Measurements from ENCODE around the gene PTMA.

The PTMA gene

DNA sequence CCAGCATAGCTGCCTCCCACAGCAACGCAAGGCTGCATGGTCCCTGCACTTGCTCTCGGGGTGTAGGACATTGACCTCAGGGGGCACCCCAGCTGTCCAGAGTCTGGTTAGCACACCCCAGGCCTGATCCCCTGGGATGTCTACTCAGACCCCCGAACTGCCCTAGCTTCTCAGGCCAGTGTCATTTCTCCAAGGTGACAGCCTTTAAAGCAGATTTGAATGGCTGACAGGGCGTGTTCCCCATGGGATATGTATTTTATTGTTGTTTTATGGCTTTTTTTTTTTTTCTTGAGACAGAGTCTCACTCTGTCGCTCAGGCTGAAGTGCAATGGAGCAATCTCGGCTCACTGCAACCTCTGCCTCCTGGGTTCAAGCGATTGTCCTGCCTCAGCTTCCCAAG is 40.8 kb upstream of the PTMA start:
- H3K27ac Mint-ChIP-seq: peak overlapping the region; percentile 95
- no peaks in the 10 kb centered on the region for H3K9me3 Mint-ChIP-seq
- peaks cover 61% of the 10 kb centered on the region for H3K4me1 Mint-ChIP-seq (ENCODE audit: low read depth)
- H3K27me3 Mint-ChIP-seq: peaks cover under 1% of the 10 kb centered on the region
- H3K36me3 Mint-ChIP-seq (ENCODE audit: low read depth): peaks cover 6% of the 10 kb centered on the region
- peak overlapping the region; percentile 88 for H3K4me3 Mint-ChIP-seq
- intact Hi-C loops (cut with micrococcal nuclease): loop anchor here (2.0 kb wide), 1 partner anchor 55 kb away; no protein-coding TSS in a partner anchor

DNA sequence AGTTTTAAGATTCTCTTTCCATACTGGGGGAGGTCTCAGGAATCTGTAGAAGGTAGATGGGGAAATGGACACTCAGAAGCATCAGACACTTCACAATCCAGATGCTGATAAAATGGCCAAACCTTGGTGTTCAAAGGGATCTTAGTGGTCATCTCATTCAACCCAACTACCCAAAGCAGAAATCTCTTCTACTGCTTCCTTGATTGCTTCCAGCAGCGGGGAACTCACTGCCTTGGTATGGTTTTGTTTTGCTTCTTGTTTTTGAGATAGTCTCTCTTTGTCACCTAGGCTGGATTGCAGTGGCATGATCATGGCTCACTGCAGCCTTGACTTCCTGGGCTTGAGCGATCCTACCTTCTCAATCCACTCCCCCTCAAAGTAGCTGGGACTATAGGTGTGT is 39.3 kb upstream of the PTMA start:
- Mint-ChIP-seq H3K4me3 (no peak overlapping the region), H3K27me3 (peaks cover 5% of the 10 kb centered on the region), H3K4me1 (ENCODE audit: low read depth) (peaks cover 65% of the 10 kb centered on the region), H3K27ac (peak overlapping the region; percentile 8), H3K36me3 (ENCODE audit: low read depth) (peaks cover 6% of the 10 kb centered on the region), H3K9me3 (no peaks in the 10 kb centered on the region)
- intact Hi-C loops (cut with micrococcal nuclease): no loop called here

DNA sequence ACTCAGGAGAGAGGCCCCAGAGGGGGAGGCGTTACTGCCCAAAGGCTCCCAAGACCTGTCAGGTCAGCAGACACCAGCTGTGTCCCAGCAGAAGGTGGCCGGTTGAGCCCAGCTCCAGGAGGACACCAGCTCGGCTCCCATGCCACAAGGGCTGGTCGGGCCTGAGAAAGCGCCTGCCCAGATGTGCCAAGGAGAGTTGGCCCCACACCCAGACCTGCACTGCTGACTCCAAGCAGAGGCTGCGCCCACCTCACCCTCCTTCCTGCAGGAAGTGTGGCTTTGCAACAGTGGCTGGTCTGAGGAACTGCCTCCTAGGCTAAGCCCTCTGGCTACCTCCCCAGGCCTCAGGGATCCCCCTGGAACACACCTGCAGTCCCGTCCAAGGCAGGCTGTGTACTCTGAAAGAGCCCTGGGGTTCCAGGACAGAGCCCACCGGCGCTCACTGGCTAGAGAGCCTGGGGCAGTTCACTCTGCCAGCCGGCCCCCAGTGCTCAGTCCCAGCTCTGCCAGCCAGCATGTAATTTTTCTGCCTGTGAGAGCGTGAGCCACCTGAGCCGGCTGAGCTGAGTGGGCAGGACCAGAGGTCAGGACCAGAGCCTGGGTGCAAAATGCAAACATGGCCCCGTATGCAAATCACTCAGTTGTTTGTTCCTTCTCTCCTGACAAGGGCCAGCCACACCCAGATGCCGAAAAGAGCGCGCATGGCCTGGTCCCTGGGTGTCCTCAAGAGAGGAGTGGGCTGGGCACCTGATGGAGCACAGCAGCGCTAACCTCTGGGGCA is 36.9 kb upstream of the PTMA start:
- no peak overlapping the region for H3K4me3 Mint-ChIP-seq
- H3K4me1 Mint-ChIP-seq (ENCODE audit: low read depth): peaks cover 74% of the 10 kb centered on the region
- intact Hi-C loops (cut with micrococcal nuclease): no loop called here
- peaks cover 4% of the 10 kb centered on the region for H3K36me3 Mint-ChIP-seq (ENCODE audit: low read depth)
- no peaks in the 10 kb centered on the region for H3K9me3 Mint-ChIP-seq
- H3K27ac Mint-ChIP-seq: peak overlapping the region; percentile 71
- peaks cover 5% of the 10 kb centered on the region for H3K27me3 Mint-ChIP-seq

DNA sequence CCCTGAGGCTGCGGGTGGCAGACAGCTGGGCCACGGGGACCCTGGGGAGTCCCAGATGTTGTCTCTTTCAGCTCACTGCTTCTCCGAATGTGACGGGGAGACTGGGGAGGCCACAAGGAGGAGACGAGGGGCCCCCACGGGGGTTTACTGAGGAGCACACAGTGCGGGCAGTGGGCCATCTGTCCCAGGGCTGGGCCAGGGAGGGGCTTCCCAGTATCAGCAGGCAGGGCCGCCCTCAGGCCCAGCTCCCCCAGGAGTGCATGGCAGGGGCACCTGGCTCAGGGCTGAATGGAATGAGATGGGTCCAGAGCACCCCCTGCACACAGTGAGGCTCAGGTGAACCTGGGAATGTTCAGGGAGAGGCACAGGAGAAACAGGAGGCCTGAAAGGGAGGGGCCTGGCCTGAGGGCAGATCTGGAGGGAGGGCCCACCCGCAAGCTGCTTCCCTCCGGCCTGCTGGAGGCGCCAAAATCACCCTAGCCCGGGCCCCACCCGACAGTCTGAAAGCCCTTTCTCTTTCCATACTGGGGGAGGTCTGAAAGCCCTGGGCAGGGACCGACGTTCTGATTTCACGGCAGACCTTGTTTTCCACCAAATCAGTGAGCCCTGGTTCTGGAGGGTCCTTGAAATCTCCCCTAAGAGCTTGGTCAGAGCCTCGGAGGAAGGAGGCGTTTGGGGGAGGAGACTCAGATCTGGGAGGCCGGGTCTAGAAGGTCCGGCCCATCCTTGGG is 35.5 kb upstream of the PTMA start:
- H3K4me1 Mint-ChIP-seq (ENCODE audit: low read depth): peaks cover 69% of the 10 kb centered on the region
- H3K9me3 Mint-ChIP-seq: no peaks in the 10 kb centered on the region
- H3K27me3 Mint-ChIP-seq: peaks cover 5% of the 10 kb centered on the region
- peak overlapping the region; percentile 75 for H3K27ac Mint-ChIP-seq
- intact Hi-C loops (cut with micrococcal nuclease): no loop called here
- no peak overlapping the region for H3K4me3 Mint-ChIP-seq
- no peaks in the 10 kb centered on the region for H3K36me3 Mint-ChIP-seq (ENCODE audit: low read depth)

DNA sequence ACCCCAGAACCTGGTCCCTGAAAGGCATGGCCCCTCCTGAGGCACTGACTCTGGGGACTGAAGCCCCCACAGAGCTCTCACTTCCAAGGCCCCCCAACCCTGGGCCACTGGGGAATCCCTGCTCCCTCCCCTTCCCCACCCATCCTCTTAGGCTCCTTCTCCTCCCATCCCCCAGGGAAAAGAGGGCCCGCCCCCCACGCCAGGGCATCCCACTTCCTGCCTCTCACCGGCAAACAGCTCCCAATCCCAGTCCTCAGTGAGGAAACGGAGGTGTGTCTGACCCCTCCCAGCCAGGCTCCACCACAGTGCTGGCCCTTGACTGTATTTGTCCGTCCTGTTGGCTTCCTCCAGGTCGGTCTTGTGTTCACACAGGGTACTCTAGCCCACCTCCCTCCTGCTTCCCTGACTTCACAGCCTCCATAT is 35.0 kb upstream of the PTMA start:
- Mint-ChIP-seq H3K36me3 (ENCODE audit: low read depth) (no peaks in the 10 kb centered on the region), H3K4me1 (ENCODE audit: low read depth) (peaks cover 69% of the 10 kb centered on the region), H3K4me3 (no peak overlapping the region), H3K9me3 (no peaks in the 10 kb centered on the region), H3K27me3 (peaks cover 5% of the 10 kb centered on the region), H3K27ac (peak overlapping the region; percentile 51)
- intact Hi-C loops (cut with micrococcal nuclease): no loop called here

DNA sequence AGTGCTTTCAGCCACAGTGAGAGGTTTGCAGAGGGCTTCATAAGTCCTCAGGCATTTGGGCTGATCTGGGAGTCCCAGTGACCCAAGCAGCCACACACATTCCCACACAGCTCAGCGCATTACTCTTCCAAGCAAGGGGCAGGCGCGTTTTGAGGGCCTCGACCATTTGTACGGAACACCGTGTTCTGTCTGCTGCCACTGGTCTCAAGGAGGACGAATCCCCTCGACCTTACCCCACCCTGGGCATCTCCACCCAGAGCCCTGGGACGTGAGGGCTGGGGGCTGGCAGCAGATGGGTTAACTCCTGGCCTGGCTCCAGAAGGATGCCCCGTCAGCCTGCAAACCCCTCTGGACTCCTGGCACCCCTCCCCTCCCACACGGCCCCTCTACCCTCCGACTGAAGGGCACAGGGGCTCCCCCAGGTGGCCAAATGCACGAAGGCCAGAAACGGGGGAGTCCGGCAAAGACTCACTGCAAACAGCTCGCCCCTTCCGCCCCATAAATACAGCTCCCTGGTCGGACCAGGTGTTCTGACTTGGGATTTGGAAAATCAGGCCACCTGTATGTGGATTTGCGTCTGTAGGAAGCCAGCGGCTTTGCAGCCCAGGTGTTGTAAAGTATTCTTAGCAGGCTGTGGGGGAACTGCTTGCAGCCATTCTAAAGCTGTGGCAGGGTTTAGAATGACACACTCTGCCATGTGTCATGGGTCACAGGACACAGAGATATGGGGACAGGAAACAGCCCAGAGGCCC is 33.6 kb upstream of the PTMA start:
- Mint-ChIP-seq H3K36me3 (ENCODE audit: low read depth) (no peaks in the 10 kb centered on the region), H3K4me1 (ENCODE audit: low read depth) (peaks cover 58% of the 10 kb centered on the region), H3K27me3 (peaks cover 5% of the 10 kb centered on the region), H3K9me3 (no peaks in the 10 kb centered on the region), H3K27ac (no peak overlapping the region), H3K4me3 (no peak overlapping the region)
- intact Hi-C loops (cut with micrococcal nuclease): loop anchor here (1.0 kb wide), 2 partner anchors 26 to 62 kb away; no protein-coding TSS in a partner anchor

DNA sequence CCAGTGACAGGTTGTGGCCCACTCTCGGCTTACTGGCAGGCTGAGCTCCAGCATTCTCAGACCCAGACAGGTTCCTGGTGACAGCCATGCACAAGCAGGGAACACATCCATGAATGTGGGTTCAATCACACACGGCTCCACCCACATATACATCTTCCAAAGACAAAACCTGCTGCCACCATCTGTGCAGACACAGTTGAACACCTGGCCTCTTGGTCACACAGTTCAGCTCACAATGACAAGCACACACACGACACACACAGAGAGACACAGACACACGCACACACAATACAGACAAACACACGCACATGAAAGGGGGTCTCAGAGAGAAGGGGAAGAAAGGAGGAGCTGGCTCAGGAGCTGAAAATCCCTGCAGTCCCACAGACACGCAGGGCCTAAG is 32.1 kb upstream of the PTMA start:
- no peaks in the 10 kb centered on the region for H3K36me3 Mint-ChIP-seq (ENCODE audit: low read depth)
- H3K27ac Mint-ChIP-seq: no peak overlapping the region
- H3K4me1 Mint-ChIP-seq (ENCODE audit: low read depth): peaks cover 56% of the 10 kb centered on the region
- no peak overlapping the region for H3K4me3 Mint-ChIP-seq
- peaks cover 7% of the 10 kb centered on the region for H3K27me3 Mint-ChIP-seq
- no peaks in the 10 kb centered on the region for H3K9me3 Mint-ChIP-seq
- intact Hi-C loops (cut with micrococcal nuclease): no loop called here

DNA sequence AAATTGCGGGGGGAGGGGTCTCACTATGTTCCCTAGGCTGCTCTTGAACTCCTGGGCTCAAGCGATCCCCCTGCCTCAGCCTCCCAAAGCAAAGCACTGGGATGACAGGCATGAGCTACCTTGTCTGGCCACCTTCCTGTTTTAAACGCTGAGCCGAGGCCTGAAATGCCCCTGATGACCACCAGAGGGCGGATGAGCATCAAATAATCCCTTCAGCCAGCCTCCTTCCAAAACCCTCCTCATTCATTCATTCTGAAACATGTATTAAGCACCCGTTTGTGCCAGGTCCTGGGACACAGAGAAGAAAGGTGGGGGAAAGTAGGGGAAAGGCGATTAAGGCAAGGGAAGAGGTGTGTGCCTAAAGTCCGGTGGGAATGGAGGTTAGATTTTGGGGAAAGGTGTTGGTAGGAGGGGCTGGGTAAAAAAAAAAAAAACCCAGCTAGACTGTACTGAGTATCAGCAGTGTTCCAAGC is 30.7 kb upstream of the PTMA start:
- H3K36me3 Mint-ChIP-seq (ENCODE audit: low read depth): no peaks in the 10 kb centered on the region
- no peaks in the 10 kb centered on the region for H3K9me3 Mint-ChIP-seq
- peaks cover 57% of the 10 kb centered on the region for H3K4me1 Mint-ChIP-seq (ENCODE audit: low read depth)
- no peak overlapping the region for H3K27ac Mint-ChIP-seq
- intact Hi-C loops (cut with micrococcal nuclease): loop anchor here (1.0 kb wide), 1 partner anchor 37 kb away; no protein-coding TSS in a partner anchor
- no peak overlapping the region for H3K4me3 Mint-ChIP-seq
- peaks cover 13% of the 10 kb centered on the region for H3K27me3 Mint-ChIP-seq

DNA sequence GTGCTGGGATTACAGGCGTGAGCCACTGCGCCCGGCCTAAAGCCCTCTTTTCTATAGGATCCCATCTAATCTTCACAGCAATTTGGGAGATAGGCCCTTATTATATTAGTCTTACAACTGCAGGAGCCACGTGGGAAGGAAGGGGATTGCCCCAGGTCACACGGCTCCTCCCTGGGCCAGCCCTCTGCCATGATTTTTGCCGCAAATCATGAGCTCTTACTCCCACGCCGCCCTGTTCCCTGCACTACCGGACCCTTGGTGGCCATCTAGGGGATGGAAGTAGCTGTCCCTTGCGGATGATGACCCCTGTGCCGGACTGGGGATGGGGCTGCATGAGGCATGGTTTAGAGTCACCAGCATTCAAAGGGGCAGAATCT is 28.4 kb upstream of the PTMA start:
- Mint-ChIP-seq H3K36me3 (ENCODE audit: low read depth) (no peaks in the 10 kb centered on the region), H3K4me3 (peak overlapping the region; percentile 66), H3K27ac (peak overlapping the region; percentile 72), H3K27me3 (peaks cover 19% of the 10 kb centered on the region), H3K9me3 (no peaks in the 10 kb centered on the region), H3K4me1 (ENCODE audit: low read depth) (peaks cover 40% of the 10 kb centered on the region)
- intact Hi-C loops (cut with micrococcal nuclease): no loop called here

DNA sequence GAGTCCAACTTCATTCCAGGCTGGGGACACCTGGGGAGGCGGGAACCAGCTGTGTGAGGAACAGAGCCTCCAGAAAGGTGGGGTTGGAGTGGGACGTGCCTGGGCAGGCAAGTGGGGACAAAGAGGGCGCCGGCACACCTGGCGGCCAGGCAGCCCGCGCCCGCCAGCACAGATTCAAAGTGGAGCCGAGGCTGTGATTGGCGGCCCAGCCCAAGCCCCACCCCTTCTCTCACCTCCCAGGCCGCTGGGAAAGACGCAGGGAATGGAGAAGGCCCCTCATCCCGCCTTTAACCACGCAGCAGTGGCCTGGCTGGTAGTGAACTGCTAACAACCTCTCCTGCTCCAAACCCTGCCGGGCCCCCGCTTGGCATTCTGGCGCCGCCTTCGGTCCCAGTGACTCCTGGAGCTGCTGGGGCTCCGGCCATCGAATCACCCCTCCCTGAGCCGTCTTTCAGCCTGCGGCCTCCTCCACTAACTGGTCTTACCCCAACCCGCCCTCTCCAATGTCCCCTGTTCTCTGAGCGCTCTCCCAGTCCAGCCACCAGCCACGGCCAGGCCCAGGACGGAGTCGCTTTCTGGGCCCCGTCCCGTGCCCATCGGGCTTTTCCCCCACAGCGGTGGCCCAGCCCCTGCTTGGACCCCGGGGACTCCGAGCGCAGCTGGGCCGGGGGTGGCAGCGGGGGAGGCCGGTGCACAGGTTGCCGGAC is 27.9 kb upstream of the PTMA start:
- Mint-ChIP-seq H3K27ac (peak overlapping the region; percentile 72), H3K36me3 (ENCODE audit: low read depth) (no peaks in the 10 kb centered on the region), H3K4me3 (peak overlapping the region; percentile 66), H3K4me1 (ENCODE audit: low read depth) (peaks cover 40% of the 10 kb centered on the region), H3K27me3 (peaks cover 21% of the 10 kb centered on the region), H3K9me3 (no peaks in the 10 kb centered on the region)
- intact Hi-C loops (cut with micrococcal nuclease): no loop called here

DNA sequence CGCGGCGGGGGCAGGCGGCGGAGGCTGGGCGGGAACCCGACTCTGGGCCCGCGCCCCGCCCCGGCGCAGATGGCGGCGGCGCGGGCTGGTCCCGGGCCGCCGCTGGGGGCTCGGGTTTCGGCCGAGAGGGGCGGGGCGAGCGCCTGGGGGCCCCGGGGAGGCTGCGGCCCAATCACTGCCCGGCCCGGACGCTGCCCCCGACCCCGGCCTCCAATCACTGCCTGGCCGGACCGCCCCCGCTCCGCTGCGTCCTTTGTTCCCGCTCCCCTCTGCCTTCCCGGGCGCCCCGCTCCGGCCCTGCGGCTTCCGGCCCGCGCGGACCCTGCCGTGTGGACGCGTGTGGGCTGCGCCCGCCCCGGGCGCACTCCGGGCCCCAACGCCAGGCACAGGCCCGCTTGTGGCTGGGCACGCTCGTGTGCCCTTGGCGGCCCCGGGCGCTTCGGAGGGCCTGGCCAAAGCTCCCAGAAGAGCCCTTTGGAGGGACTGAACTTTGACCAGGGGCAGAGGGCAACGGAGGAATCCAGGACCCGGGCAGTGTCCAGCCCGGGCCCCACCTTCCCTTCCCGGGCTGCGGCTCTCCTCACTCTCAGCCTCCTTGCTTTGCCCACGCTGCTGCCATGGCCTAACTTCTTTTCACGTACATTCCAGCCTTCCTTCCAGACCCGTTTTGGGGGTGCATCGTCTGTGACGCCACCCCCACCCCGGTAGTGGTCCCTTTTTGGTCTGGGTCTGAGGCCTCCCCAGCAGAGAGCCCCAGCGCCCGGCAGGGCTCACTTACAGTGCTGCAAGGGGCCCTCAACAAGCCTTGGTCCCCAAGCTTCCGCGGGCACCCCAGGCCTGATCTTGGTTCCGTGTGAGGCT is 27.1 kb upstream of the PTMA start:
- Mint-ChIP-seq H3K4me3 (peak overlapping the region; percentile 76), H3K9me3 (no peaks in the 10 kb centered on the region), H3K27ac (peak overlapping the region; percentile 88), H3K36me3 (ENCODE audit: low read depth) (no peaks in the 10 kb centered on the region), H3K4me1 (ENCODE audit: low read depth) (peaks cover 37% of the 10 kb centered on the region), H3K27me3 (peaks cover 21% of the 10 kb centered on the region)
- intact Hi-C loops (cut with micrococcal nuclease): no loop called here

DNA sequence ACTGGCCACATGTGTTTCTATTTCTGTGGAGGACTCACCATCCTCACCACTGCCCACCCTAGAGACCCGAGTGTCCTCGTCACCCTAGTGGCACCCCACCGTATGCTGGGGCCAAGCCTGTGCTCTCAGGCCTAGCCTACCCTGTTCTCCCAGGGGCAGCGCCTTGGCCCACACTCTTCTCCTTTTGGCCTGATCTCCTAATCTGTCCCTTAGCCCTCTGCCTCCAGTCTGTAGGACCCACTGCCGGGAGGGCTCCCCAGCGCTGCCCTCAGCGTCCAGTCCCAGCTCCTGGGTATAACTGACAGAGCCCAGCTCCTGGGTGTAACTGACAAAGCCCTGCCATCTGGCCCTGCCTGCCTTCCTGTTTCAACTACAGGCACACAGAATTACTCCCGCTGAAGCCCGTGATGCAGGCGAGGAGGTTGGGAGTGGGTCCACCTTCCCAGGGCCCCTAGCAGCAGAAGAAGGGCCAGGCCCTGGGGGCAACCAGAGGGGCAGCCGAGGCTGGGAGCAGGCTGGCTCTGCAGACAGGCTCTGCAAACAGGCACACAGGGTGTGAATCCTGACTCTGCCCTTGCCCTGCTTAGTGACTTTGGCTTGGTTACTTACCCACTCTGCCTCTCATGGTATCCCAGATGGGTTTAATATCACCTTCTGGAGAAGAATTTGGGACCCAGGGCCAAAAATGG is 25.6 kb upstream of the PTMA start:
- Mint-ChIP-seq H3K27ac (peak overlapping the region; percentile 88), H3K4me3 (no peak overlapping the region), H3K4me1 (ENCODE audit: low read depth) (peaks cover 44% of the 10 kb centered on the region), H3K27me3 (peaks cover 21% of the 10 kb centered on the region), H3K36me3 (ENCODE audit: low read depth) (no peaks in the 10 kb centered on the region), H3K9me3 (no peaks in the 10 kb centered on the region)
- intact Hi-C loops (cut with micrococcal nuclease): no loop called here
